K562 (cell line): ENCODE data around the gene CERS4. TPM values are rescaled to one million over a fixed set of nuclear protein-coding genes. Genes with fewer than 3 reads are reported as not detected.

Source experiments
- ATAC-seq: fragments of 200-7000 bp; cut with Tn5 transposase; 3 replicates; pipeline ENCODE4 v1.9.1; 2020; ENCODE audit warnings: moderate library complexity
- BruUV-seq: library from RNA; stranded (reverse); fragments of 400-500 nt; replicated peaks from 2 replicates; lab custom pipeline; 2021; lab: Mats Ljungman, UMichigan
- CTCF ChIA-PET: fragments of 300-600 bp; formaldehyde crosslinking; extraction: SDS; loops from one replicate; lab custom pipeline; 2021; ENCODE audit warnings: low intra/inter-chr PET ratio; lab: Yijun Ruan, JAX
- POLR2A ChIA-PET: fragments of 300-600, 350-650 bp; sonication (Branson Sonifier 250); formaldehyde crosslinking; extraction: SDS; loops from one replicate; lab custom pipeline; 2021; ENCODE audit warnings: antibody characterized with exemption, inconsistent platforms; lab: Yijun Ruan, JAX
- DNase-seq, 4 experiments: peaks; one replicate each; pipeline versions ENCODE4 v3.0.0 to v3.0.0-alpha.2; 2011 to 2018; ENCODE audit warnings: low spot score in 3 of 4, mixed read lengths in 3 of 4; ENCODE audit errors: extremely low read depth in 1 of 4
- FAIRE-seq: peaks from 2 replicates; lab custom pipeline; 2011; peaks lifted over from hg19 to GRCh38; lab: Jason Lieb, UNC
- H2AFZ ChIP-seq: 2 replicates; pipeline ENCODE4 v1.6.0; 2011; ENCODE audit warnings: low read depth, low read length, control low read depth, inconsistent platforms
- H3K27ac ChIP-seq: fragments of 200-600 bp; 3 replicates; pipeline ENCODE4 v1.8.0; 2011; ENCODE audit warnings: low read depth, mild to moderate bottlenecking, control low read depth, inconsistent platforms, low read length, moderate library complexity, mixed read lengths; ENCODE audit errors: extremely low read depth
- H3K27me3 ChIP-seq, 2 experiments: fragments of 300-600 bp in 1 of 2; 2 replicates in 1 of 2; 3 replicates in 1 of 2; pipeline versions ENCODE4 v1.6.0 to v1.8.0; 2011; ENCODE audit warnings: inconsistent platforms in 2 of 2, low read length in 2 of 2, mild to moderate bottlenecking in 1 of 2, mixed read lengths in 1 of 2, moderate library complexity in 1 of 2; ENCODE audit not compliant: control insufficient read depth in 2 of 2, insufficient read depth in 2 of 2
- H3K36me3 ChIP-seq: fragments of 300-600 bp; 3 replicates; pipeline ENCODE4 v1.8.0; 2011; ENCODE audit warnings: mild to moderate bottlenecking, low read length, inconsistent platforms; ENCODE audit not compliant: control insufficient read depth, insufficient read depth
- H3K4me1 ChIP-seq, 2 experiments: fragments of 200-600 bp in 1 of 2; replicated peaks in 1 of 2; 2 replicates in 1 of 2; 3 replicates in 1 of 2; pipeline versions ENCODE4 v1.5.1 to v1.8.0; 2011; ENCODE audit warnings: inconsistent platforms in 2 of 2, low read length in 2 of 2, mild to moderate bottlenecking in 1 of 2, mixed read lengths in 1 of 2, moderate library complexity in 1 of 2; ENCODE audit not compliant: control insufficient read depth in 2 of 2, insufficient read depth in 2 of 2
- H3K4me2 ChIP-seq: 2 replicates; pipeline ENCODE4 v1.6.1; 2011; ENCODE audit warnings: low read length, control low read depth, inconsistent platforms, mixed read lengths; ENCODE audit not compliant: insufficient read depth
- H3K4me3 ChIP-seq: fragments of 200-600 bp; sonication (generic), shearing (Covaris generic); 2 replicates; pipeline ENCODE4 v1.5.1; 2016; ENCODE audit warnings: control low read depth, inconsistent platforms
- H3K79me2 ChIP-seq: fragments of 200-600 bp; 3 replicates; pipeline ENCODE4 v1.8.0; 2011; ENCODE audit warnings: low read length, inconsistent platforms; ENCODE audit not compliant: control insufficient read depth, insufficient read depth
- H3K9ac ChIP-seq, 2 experiments: 2 replicates each; pipeline versions ENCODE4 v1.6.0 to v1.6.1; 2011; ENCODE audit warnings: low read depth in 2 of 2, low read length in 2 of 2, control low read depth in 1 of 2, inconsistent platforms in 1 of 2, mild to moderate bottlenecking in 1 of 2, mixed read lengths in 1 of 2; ENCODE audit not compliant: insufficient read depth in 1 of 2
- H3K9me1 ChIP-seq: one replicate; pipeline ENCODE4 v1.6.0; 2011; ENCODE audit warnings: inconsistent platforms, mild to moderate bottlenecking, low read length, moderate library complexity; ENCODE audit not compliant: control insufficient read depth, insufficient read depth
- H3K9me3 ChIP-seq: replicated peaks from 2 replicates; pipeline ENCODE4 v1.5.1; 2011; ENCODE audit warnings: low read depth, low read length, inconsistent platforms; ENCODE audit not compliant: control insufficient read depth, insufficient read depth
- H4K20me1 ChIP-seq: replicated peaks from 2 replicates; pipeline ENCODE4 v1.6.1; 2011; ENCODE audit warnings: low read length, inconsistent platforms, mixed read lengths; ENCODE audit not compliant: control insufficient read depth, insufficient read depth
- CBX8 ChIP-seq: fragments of 200-600 bp; sonication (generic); IDR thresholded peaks from 2 replicates; pipeline ENCODE4 v1.6.1; 2012; ENCODE audit warnings: borderline replicate concordance, mixed run types, low read depth, mild to moderate bottlenecking, moderate library complexity, mixed read lengths, low read length, control low read depth, inconsistent platforms; ENCODE audit not compliant: poor library complexity, severe bottlenecking; ENCODE audit errors: extremely low read depth
- HDAC2 ChIP-seq: fragments of 450-650 bp; IDR thresholded peaks from 2 replicates; pipeline ENCODE4 v1.6.1; 2016; ENCODE audit warnings: mild to moderate bottlenecking
- MBD1 ChIP-seq: fragments of 250-450 bp; sonication (Bioruptor Pico); IDR thresholded peaks from 2 replicates; pipeline ENCODE4 v1.8.0; 2022; ENCODE audit warnings: inconsistent platforms
- NCOA2 ChIP-seq, 2 experiments: fragments of 450-650 bp; IDR thresholded peaks; 2 replicates each; pipeline ENCODE4 v1.6.1; 2018; ENCODE audit warnings: mild to moderate bottlenecking in 2 of 2, moderate library complexity in 1 of 2; ENCODE audit not compliant: partially characterized antibody in 2 of 2
- NCOA6 ChIP-seq: fragments of 450-650 bp; IDR thresholded peaks from 2 replicates; pipeline ENCODE4 v1.6.1; 2017; ENCODE audit warnings: mild to moderate bottlenecking
- RBM25 ChIP-seq: fragments of 200-400 bp; formaldehyde crosslinking; IDR thresholded peaks from 2 replicates; pipeline ENCODE4 v1.6.1; 2018; ENCODE audit warnings: low read length, low read depth, moderate library complexity; ENCODE audit not compliant: severe bottlenecking
- TEAD2 ChIP-seq: fragments of 450-650 bp; IDR thresholded peaks from 2 replicates; pipeline ENCODE4 v1.6.1; 2016; ENCODE audit warnings: missing genetic modification characterization, control low read depth, missing compliant biosample characterization
- TSHZ1 ChIP-seq: fragments of 250-450 bp; sonication (Bioruptor Pico); IDR thresholded peaks from 2 replicates; pipeline ENCODE4 v1.4.0; 2020; ENCODE audit warnings: mild to moderate bottlenecking, moderate library complexity
- ZBTB49 ChIP-seq: sonication (generic); formaldehyde crosslinking; IDR thresholded peaks from 2 replicates; pipeline ENCODE4 v1.8.0; 2022; ENCODE audit warnings: missing genetic modification reagents, mild to moderate bottlenecking, borderline replicate concordance
- ZNF280B ChIP-seq: fragments of 250-450 bp; sonication (Bioruptor Pico); IDR thresholded peaks from 2 replicates; pipeline ENCODE4 v1.5.1; 2021; ENCODE audit warnings: mild to moderate bottlenecking
- WGBS: fragments of 100-300 bp; shearing (Covaris generic); methylation state at CpG from one replicate; pipeline ENCODE4 v1.1.6; 2016; ENCODE audit warnings: low coverage, mixed read lengths; ENCODE audit not compliant: insufficient coverage; ENCODE audit errors: missing lambda C conversion rate; 5-methylcytosine and 5-hydroxymethylcytosine counted together
- in situ Hi-C: fragments of 300-500 bp; cut with MboI; formaldehyde crosslinking; loops from 4 replicates; pipeline ENCODE4 v1.15.0; 2018; ENCODE audit warnings: inconsistent platforms, mixed read lengths
- intact Hi-C: fragments of 100-400 bp; cut with micrococcal nuclease; formaldehyde crosslinking; loops from 2 replicates; pipeline ENCODE4 v1.14.2; 2022
- polyA plus RNA-seq, 8 experiments: library from polyadenylated mRNA; depleted of rRNA in 4 of 8; stranded (reverse) in 5 of 8; unstranded in 3 of 8; fragments of >200 nt; fragmentation: Nextera tagmentation in 2 of 8; fragmentation: Illumina TruSeq in 1 of 8; extraction: Ambion mirVana in 2 of 8; extraction: Trizol in 1 of 8; gene quantifications; 2 replicates each; pipeline versions ENCODE4 v1.2.1 to v1.2.3, GENCODE V29; 2011 to 2014; ENCODE audit warnings: inconsistent platforms in 1 of 8, missing spikeins in 1 of 8
- total RNA-seq, 7 experiments: library from RNA; depleted of rRNA in 6 of 7; stranded (reverse); fragments of >200 nt in 6 of 7; fragmentation: Illumina TruSeq in 2 of 7; extraction: Trizol in 2 of 7; gene quantifications; 2 replicates each; pipeline versions ENCODE4 v1.2.1 to v1.2.3, GENCODE V29; 2011 to 2021; ENCODE audit warnings: low replicate concordance in 1 of 7

CERS4 gene
- total and polyA plus RNA-seq, 9 of the 15 experiments (the other 6 are each of a cell fraction or from before 2014, with no cell fraction given) = 0.14 to 4.4 (median 2.9) TPM; not detected in 1

- TF ChIP-seq HDAC2 = peak; percentile 69; the same call in 1 of the 2 replicates
- peak; percentile 89 for TF ChIP-seq RBM25
Measured at GRCh38 chr19:8241646-8242045, 32.5 kb downstream of the CERS4 start (continued).

GRCh38 chr19:8242211-8242821 is 33.1 kb downstream of the CERS4 start:
- Histone ChIP-seq H3K27ac (no peak overlapping the region), H3K27me3 (no peaks in the 10 kb centered on the region), H3K4me2 (no peak overlapping the region), H3K36me3 (no peaks in the 10 kb centered on the region), H3K4me1 (peaks cover 15 to 18% of the 10 kb centered on the region in 2 experiments), H3K9me3 (peaks cover 20% of the 10 kb centered on the region), H3K9ac (no peak overlapping the region), H3K4me3 (no peak overlapping the region), H3K79me2 (no peaks in the 10 kb centered on the region), H4K20me1 (no peaks in the 10 kb centered on the region), H2AFZ (no peak overlapping the region), H3K9me1 (no peaks in the 10 kb centered on the region)
- POLR2A ChIA-PET = interaction anchor here (0.6 to 1.5 kb wide), 6 partner anchors 10 to 84 kb away, joined by 3 read pairs; partner anchors contain the start of genes NDUFA7 and RPS28
- BruUV-seq = no TSS peak
- no peak for DNase-seq
- CTCF ChIA-PET = no interaction called here
- 26% methylated on average over 4 of the region's 4 CpGs for WGBS
- no peak for FAIRE-seq
- intact Hi-C loops (loop anchor here (5.0 kb wide), 1 partner anchor 85 kb away; no protein-coding TSS in a partner anchor), in situ Hi-C loops (no loop called here)
- no peak for ATAC-seq
- TF ChIP-seq MBD1 = no peak
- TF ChIP-seq NCOA6 = no peak
- TF ChIP-seq CBX8 = no peak
- no peak for TF ChIP-seq TSHZ1 (CRISPR knock-in tag)
- TF ChIP-seq TEAD2 (tag) = no peak
- no peak for TF ChIP-seq ZBTB49
- no peak for TF ChIP-seq NCOA2 (IDR thresholded peaks at IDR 0.05; ENCODE audit: partially characterized antibody in 2 of 2)
- no peak for TF ChIP-seq ZNF280B (CRISPR knock-in tag)
